WTC11 (cell line): ENCODE data around the gene UCN3. TPM values are rescaled to one million over a fixed set of nuclear protein-coding genes. Genes with fewer than 3 reads are reported as not detected.

Experiments
- ATAC-seq: fragments of 200-7000 bp; cut with Tn5 transposase; 2 replicates; pipeline ENCODE4 v1.10.0; 2021; ENCODE audit warnings: mild to moderate bottlenecking, moderate library complexity
- CTCF ChIA-PET: fragments of 300-600 bp; sonication (Branson Sonifier 250); formaldehyde crosslinking; loops from one replicate; lab custom pipeline; 2021; ENCODE audit warnings: antibody characterized with exemption; lab: Charles Lee
- POLR2A ChIA-PET: fragments of 350-600 bp; sonication (Branson Sonifier 250); formaldehyde crosslinking; loops from one replicate; lab custom pipeline; 2021; ENCODE audit warnings: antibody characterized with exemption; lab: Charles Lee
- DNase-seq: peaks from one replicate; pipeline ENCODE4 v3.0.0; 2021; ENCODE audit warnings: low spot score
- H3K27ac Mint-ChIP-seq: 2 replicates; pipeline ENCODE4 v1.8.0; 2021; ENCODE audit warnings: mixed read lengths
- H3K27me3 Mint-ChIP-seq: 2 replicates; pipeline ENCODE4 v1.8.0; 2021; ENCODE audit warnings: low read depth, mild to moderate bottlenecking, moderate library complexity, mixed read lengths
- H3K36me3 Mint-ChIP-seq: 2 replicates; pipeline ENCODE4 v1.8.0; 2021; ENCODE audit warnings: mixed read lengths
- H3K4me1 Mint-ChIP-seq: 2 replicates; pipeline ENCODE4 v1.8.0; 2022; ENCODE audit warnings: mixed read lengths
- H3K4me3 Mint-ChIP-seq: 2 replicates; pipeline ENCODE4 v1.8.0; 2021; ENCODE audit warnings: mild to moderate bottlenecking, moderate library complexity, mixed read lengths
- H3K9me3 Mint-ChIP-seq: 2 replicates; pipeline ENCODE4 v1.8.0; 2021; ENCODE audit warnings: mixed read lengths
- ATF1 ChIP-seq: sonication (generic); formaldehyde crosslinking; IDR thresholded peaks from 2 replicates; pipeline ENCODE4 v1.8.1; 2023; ENCODE audit warnings: mild to moderate bottlenecking, moderate library complexity, missing genetic modification reagents
- CBFB ChIP-seq: sonication (generic); formaldehyde crosslinking; IDR thresholded peaks from 2 replicates; pipeline ENCODE4 v1.8.1; 2022; ENCODE audit warnings: mild to moderate bottlenecking, low read depth, missing genetic modification reagents
- CREB1 ChIP-seq: sonication (generic); formaldehyde crosslinking; IDR thresholded peaks from 2 replicates; pipeline ENCODE4 v1.8.0; 2023; ENCODE audit warnings: mild to moderate bottlenecking, missing genetic modification reagents
- CREM ChIP-seq: sonication (generic); formaldehyde crosslinking; IDR thresholded peaks from 2 replicates; pipeline ENCODE4 v1.8.1; 2022; ENCODE audit warnings: mild to moderate bottlenecking, missing genetic modification reagents, moderate library complexity
- FOXJ3 ChIP-seq: sonication (generic); formaldehyde crosslinking; IDR thresholded peaks from 2 replicates; pipeline ENCODE4 v1.9.0; 2021; ENCODE audit warnings: missing genetic modification reagents, mild to moderate bottlenecking, borderline replicate concordance
- FOXK1 ChIP-seq: sonication (generic); formaldehyde crosslinking; IDR thresholded peaks from 2 replicates; pipeline ENCODE4 v1.8.0; 2022; ENCODE audit warnings: mild to moderate bottlenecking, moderate library complexity, missing genetic modification reagents
- GABPB1 ChIP-seq: sonication (generic); formaldehyde crosslinking; IDR thresholded peaks from 2 replicates; pipeline ENCODE4 v1.8.1; 2023; ENCODE audit warnings: mild to moderate bottlenecking, missing genetic modification reagents
- HMGA2 ChIP-seq: fragments of 250-450 bp; sonication (Bioruptor Pico); IDR thresholded peaks from 2 replicates; pipeline ENCODE4 v1.4.0; 2021; ENCODE audit warnings: mild to moderate bottlenecking, moderate library complexity
- MXD4 ChIP-seq: fragments of 250-450 bp; sonication (Bioruptor Pico); IDR thresholded peaks from 2 replicates; pipeline ENCODE4 v1.8.0; 2021; ENCODE audit warnings: mild to moderate bottlenecking, moderate library complexity, borderline replicate concordance
- MYBL2 ChIP-seq: sonication (generic); formaldehyde crosslinking; IDR thresholded peaks from 2 replicates; pipeline ENCODE4 v1.8.1; 2023; ENCODE audit warnings: mild to moderate bottlenecking, moderate library complexity, missing genetic modification reagents
- NFATC4 ChIP-seq: fragments of 250-450 bp; sonication (Bioruptor Pico); IDR thresholded peaks from 2 replicates; pipeline ENCODE4 v1.9.0; 2021; ENCODE audit warnings: mild to moderate bottlenecking
- SOX15 ChIP-seq: fragments of 250-450 bp; sonication (Bioruptor Pico); IDR thresholded peaks from 2 replicates; pipeline ENCODE4 v1.9.0; 2021; ENCODE audit warnings: mild to moderate bottlenecking
- TEAD1 ChIP-seq: sonication (generic); formaldehyde crosslinking; IDR thresholded peaks from 2 replicates; pipeline ENCODE4 v1.8.0; 2022; ENCODE audit warnings: mild to moderate bottlenecking, missing genetic modification reagents
- TEAD4 ChIP-seq: sonication (generic); formaldehyde crosslinking; IDR thresholded peaks from 2 replicates; pipeline ENCODE4 v1.8.0; 2022; ENCODE audit warnings: mild to moderate bottlenecking, missing genetic modification reagents
- ZNF232 ChIP-seq: sonication (generic); formaldehyde crosslinking; IDR thresholded peaks from 2 replicates; pipeline ENCODE4 v1.8.0; 2022; ENCODE audit warnings: mild to moderate bottlenecking, missing genetic modification reagents
- ZNF396 ChIP-seq: fragments of 250-450 bp; sonication (Bioruptor Pico); IDR thresholded peaks from 2 replicates; pipeline ENCODE4 v1.8.0; 2021; ENCODE audit warnings: mild to moderate bottlenecking, moderate library complexity, borderline replicate concordance
- ZNF423 ChIP-seq: fragments of 250-450 bp; sonication (Bioruptor Pico); IDR thresholded peaks from 2 replicates; pipeline ENCODE4 v2.1.2; 2022; ENCODE audit warnings: mild to moderate bottlenecking, moderate library complexity
- ZNF671 ChIP-seq: fragments of 250-450 bp; sonication (Bioruptor Pico); IDR thresholded peaks from 2 replicates; pipeline ENCODE4 v1.8.0; 2021; ENCODE audit warnings: mild to moderate bottlenecking
- total RNA-seq: library from RNA; stranded (reverse); gene quantifications from 3 replicates; pipeline ENCODE4 v1.2.3, GENCODE V29; 2021
- TF ChIP-seq, protein P1 (sequence below): fragments of 250-450 bp; sonication (Bioruptor Pico); IDR thresholded peaks from 2 replicates; pipeline ENCODE4 v1.9.0; 2021; ENCODE audit warnings: mild to moderate bottlenecking
- TF ChIP-seq, protein P2 (sequence below): sonication (generic); formaldehyde crosslinking; IDR thresholded peaks from 2 replicates; pipeline ENCODE4 v1.8.0; 2023; ENCODE audit warnings: mild to moderate bottlenecking, missing genetic modification reagents
- TF ChIP-seq, protein P3 (sequence below): sonication (generic); formaldehyde crosslinking; IDR thresholded peaks from 2 replicates; pipeline ENCODE4 v1.8.1; 2022; ENCODE audit warnings: low read depth, mild to moderate bottlenecking, moderate library complexity, missing genetic modification reagents, borderline replicate concordance
- TF ChIP-seq, protein P4 (sequence below): sonication (generic); formaldehyde crosslinking; IDR thresholded peaks from 2 replicates; pipeline ENCODE4 v1.8.0; 2023; ENCODE audit warnings: missing genetic modification reagents
- TF ChIP-seq, protein P5 (sequence below): sonication (generic); formaldehyde crosslinking; IDR thresholded peaks from 2 replicates; pipeline ENCODE4 v1.8.1; 2022; ENCODE audit warnings: mild to moderate bottlenecking, moderate library complexity, missing genetic modification reagents

The UCN3 gene
- total RNA-seq, 1 experiment from 2014 or later: not detected

DNA sequence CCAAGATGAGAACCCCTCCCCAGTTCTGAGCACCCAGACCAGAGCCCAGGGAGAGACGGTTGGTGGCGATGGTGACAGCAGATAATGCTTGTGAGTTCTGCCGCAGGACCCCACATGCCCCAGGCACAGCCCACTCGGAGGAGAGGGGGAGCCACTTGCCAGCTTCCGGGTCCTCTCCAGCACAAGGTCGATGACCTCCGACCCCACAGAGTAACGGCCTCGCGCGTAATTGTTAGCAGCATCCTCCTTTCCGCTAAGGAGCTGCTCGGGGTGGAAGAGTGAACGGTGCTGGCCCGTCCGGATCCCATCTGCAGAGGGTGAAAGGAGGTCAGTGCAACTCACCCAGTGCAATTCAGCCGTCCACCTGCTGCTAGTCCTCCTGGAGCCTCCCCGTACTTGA, 30.4 kb downstream of the UCN3 start:
- peaks cover 31% of the 10 kb centered on the region for H3K36me3 Mint-ChIP-seq
- ATAC-seq (no peak), DNase-seq (no peak)
- TF ChIP-seq NFATC4 (CRISPR knock-in tag): no peak
- no peak for TF ChIP-seq HMGA2 (CRISPR knock-in tag)
- no peak for TF ChIP-seq CREM (CRISPR knock-in tag)
- no peak for TF ChIP-seq CREB1 (CRISPR knock-in tag)
- no peak for TF ChIP-seq ZNF232
- TF ChIP-seq, protein P1, sequence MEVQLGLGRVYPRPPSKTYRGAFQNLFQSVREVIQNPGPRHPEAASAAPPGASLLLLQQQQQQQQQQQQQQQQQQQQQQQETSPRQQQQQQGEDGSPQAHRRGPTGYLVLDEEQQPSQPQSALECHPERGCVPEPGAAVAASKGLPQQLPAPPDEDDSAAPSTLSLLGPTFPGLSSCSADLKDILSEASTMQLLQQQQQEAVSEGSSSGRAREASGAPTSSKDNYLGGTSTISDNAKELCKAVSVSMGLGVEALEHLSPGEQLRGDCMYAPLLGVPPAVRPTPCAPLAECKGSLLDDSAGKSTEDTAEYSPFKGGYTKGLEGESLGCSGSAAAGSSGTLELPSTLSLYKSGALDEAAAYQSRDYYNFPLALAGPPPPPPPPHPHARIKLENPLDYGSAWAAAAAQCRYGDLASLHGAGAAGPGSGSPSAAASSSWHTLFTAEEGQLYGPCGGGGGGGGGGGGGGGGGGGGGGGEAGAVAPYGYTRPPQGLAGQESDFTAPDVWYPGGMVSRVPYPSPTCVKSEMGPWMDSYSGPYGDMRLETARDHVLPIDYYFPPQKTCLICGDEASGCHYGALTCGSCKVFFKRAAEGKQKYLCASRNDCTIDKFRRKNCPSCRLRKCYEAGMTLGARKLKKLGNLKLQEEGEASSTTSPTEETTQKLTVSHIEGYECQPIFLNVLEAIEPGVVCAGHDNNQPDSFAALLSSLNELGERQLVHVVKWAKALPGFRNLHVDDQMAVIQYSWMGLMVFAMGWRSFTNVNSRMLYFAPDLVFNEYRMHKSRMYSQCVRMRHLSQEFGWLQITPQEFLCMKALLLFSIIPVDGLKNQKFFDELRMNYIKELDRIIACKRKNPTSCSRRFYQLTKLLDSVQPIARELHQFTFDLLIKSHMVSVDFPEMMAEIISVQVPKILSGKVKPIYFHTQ (CRISPR knock-in tag): no peak
- no peak for TF ChIP-seq FOXJ3
- no peak for TF ChIP-seq MYBL2 (CRISPR knock-in tag)
- TF ChIP-seq CBFB (CRISPR knock-in tag): no peak
- TF ChIP-seq FOXK1: no peak
- H3K4me3 Mint-ChIP-seq: no peak overlapping the region
- H3K4me1 Mint-ChIP-seq: peaks cover 6% of the 10 kb centered on the region
- CTCF ChIA-PET: no interaction called here
- POLR2A ChIA-PET: no interaction called here
- peaks cover 39% of the 10 kb centered on the region for H3K9me3 Mint-ChIP-seq
- H3K27ac Mint-ChIP-seq: no peak overlapping the region
- H3K27me3 Mint-ChIP-seq: no peaks in the 10 kb centered on the region; the same call in none of the 2 replicates

DNA sequence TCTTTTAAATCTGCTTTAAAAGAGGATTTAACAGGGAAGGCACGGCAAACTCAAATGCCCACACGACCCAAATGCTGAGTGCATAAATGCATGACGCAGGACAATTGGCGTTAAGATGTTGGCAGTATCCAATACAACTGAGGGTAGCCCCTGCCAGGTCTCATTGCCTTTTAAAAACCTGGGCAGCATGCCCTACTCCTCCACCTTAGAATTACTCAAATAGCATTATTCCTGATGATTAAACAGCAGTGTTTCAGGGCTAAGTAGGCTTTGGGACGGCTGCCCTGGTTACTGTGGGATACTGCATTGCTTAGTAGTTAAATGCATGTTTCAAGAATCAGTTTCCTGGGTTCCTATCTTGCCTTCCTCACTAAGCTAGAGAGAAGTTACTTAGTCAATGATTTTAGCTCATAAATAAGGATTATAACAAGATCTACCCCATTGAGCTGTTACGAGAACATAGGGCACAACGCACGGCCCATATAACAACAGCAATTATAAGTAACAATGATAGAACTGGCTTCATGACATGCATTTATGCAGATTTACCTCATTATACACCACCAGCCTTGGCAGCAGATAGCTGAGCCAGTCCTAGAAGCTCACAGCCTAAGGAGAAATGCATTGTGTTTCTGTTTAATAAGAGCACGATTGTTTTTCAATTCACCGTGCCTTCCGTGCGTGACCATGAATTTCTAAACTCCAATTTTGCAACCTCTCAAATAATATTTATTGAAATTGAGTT, 32.0 kb downstream of the UCN3 start:
- ChIA-PET POLR2A (no interaction called here), CTCF (interaction anchor here (0.6 to 1.1 kb wide), 2 partner anchors 13 to 187 kb away, joined by 3 to 4 read pairs; no protein-coding TSS in a partner anchor)
- peaks cover 28% of the 10 kb centered on the region for H3K9me3 Mint-ChIP-seq
- ATAC-seq: no peak
- no peak overlapping the region for H3K4me3 Mint-ChIP-seq
- no peak overlapping the region for H3K27ac Mint-ChIP-seq
- H3K36me3 Mint-ChIP-seq: peaks cover 16% of the 10 kb centered on the region
- DNase-seq: no peak
- TF ChIP-seq TEAD1 (CRISPR knock-in tag) (no peak), MYBL2 (CRISPR knock-in tag) (no peak), MXD4 (CRISPR knock-in tag) (no peak), ZNF671 (no peak), GABPB1 (CRISPR knock-in tag) (no peak), ZNF396 (no peak), TEAD4 (CRISPR knock-in tag) (no peak), ATF1 (CRISPR knock-in tag) (no peak), CREM (CRISPR knock-in tag) (no peak), SOX15 (no peak), CBFB (CRISPR knock-in tag) (no peak), ZNF423 (CRISPR knock-in tag) (no peak)
- TF ChIP-seq, protein P2, sequence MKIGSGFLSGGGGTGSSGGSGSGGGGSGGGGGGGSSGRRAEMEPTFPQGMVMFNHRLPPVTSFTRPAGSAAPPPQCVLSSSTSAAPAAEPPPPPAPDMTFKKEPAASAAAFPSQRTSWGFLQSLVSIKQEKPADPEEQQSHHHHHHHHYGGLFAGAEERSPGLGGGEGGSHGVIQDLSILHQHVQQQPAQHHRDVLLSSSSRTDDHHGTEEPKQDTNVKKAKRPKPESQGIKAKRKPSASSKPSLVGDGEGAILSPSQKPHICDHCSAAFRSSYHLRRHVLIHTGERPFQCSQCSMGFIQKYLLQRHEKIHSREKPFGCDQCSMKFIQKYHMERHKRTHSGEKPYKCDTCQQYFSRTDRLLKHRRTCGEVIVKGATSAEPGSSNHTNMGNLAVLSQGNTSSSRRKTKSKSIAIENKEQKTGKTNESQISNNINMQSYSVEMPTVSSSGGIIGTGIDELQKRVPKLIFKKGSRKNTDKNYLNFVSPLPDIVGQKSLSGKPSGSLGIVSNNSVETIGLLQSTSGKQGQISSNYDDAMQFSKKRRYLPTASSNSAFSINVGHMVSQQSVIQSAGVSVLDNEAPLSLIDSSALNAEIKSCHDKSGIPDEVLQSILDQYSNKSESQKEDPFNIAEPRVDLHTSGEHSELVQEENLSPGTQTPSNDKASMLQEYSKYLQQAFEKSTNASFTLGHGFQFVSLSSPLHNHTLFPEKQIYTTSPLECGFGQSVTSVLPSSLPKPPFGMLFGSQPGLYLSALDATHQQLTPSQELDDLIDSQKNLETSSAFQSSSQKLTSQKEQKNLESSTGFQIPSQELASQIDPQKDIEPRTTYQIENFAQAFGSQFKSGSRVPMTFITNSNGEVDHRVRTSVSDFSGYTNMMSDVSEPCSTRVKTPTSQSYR (CRISPR knock-in tag): no peak
- TF ChIP-seq, protein P3, sequence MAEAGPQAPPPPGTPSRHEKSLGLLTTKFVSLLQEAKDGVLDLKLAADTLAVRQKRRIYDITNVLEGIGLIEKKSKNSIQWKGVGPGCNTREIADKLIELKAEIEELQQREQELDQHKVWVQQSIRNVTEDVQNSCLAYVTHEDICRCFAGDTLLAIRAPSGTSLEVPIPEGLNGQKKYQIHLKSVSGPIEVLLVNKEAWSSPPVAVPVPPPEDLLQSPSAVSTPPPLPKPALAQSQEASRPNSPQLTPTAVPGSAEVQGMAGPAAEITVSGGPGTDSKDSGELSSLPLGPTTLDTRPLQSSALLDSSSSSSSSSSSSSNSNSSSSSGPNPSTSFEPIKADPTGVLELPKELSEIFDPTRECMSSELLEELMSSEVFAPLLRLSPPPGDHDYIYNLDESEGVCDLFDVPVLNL: no peak
- TF ChIP-seq, protein P4, sequence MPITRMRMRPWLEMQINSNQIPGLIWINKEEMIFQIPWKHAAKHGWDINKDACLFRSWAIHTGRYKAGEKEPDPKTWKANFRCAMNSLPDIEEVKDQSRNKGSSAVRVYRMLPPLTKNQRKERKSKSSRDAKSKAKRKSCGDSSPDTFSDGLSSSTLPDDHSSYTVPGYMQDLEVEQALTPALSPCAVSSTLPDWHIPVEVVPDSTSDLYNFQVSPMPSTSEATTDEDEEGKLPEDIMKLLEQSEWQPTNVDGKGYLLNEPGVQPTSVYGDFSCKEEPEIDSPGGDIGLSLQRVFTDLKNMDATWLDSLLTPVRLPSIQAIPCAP (CRISPR knock-in tag): no peak
- TF ChIP-seq, protein P5, sequence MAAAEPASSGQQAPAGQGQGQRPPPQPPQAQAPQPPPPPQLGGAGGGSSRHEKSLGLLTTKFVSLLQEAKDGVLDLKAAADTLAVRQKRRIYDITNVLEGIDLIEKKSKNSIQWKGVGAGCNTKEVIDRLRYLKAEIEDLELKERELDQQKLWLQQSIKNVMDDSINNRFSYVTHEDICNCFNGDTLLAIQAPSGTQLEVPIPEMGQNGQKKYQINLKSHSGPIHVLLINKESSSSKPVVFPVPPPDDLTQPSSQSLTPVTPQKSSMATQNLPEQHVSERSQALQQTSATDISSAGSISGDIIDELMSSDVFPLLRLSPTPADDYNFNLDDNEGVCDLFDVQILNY: no peak
- H3K4me1 Mint-ChIP-seq: peaks cover 6% of the 10 kb centered on the region
- H3K27me3 Mint-ChIP-seq: no peaks in the 10 kb centered on the region; the same call in 1 of the 2 replicates
